ENCODE measurements around the gene USP40.
A peak's percentile ranks its signal among the peaks of the same experiment; 100 is the strongest.

Gene USP40

GRCh38 chr2:233436691-233437438 lies 129.7 kb downstream of the USP40 start:
- no peak overlapping the region for H3K4me3 ChIP-seq (ENCODE audit: low read depth, low read length)
- DNase-seq (ENCODE audit: low read depth): peak; percentile 37
- TF ChIP-seq, protein P1, sequence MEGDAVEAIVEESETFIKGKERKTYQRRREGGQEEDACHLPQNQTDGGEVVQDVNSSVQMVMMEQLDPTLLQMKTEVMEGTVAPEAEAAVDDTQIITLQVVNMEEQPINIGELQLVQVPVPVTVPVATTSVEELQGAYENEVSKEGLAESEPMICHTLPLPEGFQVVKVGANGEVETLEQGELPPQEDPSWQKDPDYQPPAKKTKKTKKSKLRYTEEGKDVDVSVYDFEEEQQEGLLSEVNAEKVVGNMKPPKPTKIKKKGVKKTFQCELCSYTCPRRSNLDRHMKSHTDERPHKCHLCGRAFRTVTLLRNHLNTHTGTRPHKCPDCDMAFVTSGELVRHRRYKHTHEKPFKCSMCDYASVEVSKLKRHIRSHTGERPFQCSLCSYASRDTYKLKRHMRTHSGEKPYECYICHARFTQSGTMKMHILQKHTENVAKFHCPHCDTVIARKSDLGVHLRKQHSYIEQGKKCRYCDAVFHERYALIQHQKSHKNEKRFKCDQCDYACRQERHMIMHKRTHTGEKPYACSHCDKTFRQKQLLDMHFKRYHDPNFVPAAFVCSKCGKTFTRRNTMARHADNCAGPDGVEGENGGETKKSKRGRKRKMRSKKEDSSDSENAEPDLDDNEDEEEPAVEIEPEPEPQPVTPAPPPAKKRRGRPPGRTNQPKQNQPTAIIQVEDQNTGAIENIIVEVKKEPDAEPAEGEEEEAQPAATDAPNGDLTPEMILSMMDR (IDR thresholded peaks at IDR 0.05; ENCODE audit: insufficient read depth, low read depth, low read length, missing control alignments): no peak

- TF ChIP-seq, protein P1 (IDR thresholded peaks at IDR 0.05; ENCODE audit: insufficient read depth, low read depth, low read length, missing control alignments): no peak
- no peak for DNase-seq (ENCODE audit: low read depth)
- H3K4me3 ChIP-seq (ENCODE audit: low read depth, low read length): no peak overlapping the region
These were observed 130.4 kb downstream of the USP40 start for GRCh38 chr2:233436191-233436581.

- TF ChIP-seq, protein P1 (IDR thresholded peaks at IDR 0.05; ENCODE audit: insufficient read depth, low read depth, low read length, missing control alignments): no peak
These were observed 131.0 kb downstream of the USP40 start for GRCh38 chr2:233435436-233436190.

GRCh38 chr2:233434666-233435330 lies 131.8 kb downstream of the USP40 start:
- no peak for DNase-seq (ENCODE audit: low read depth)
- no peak overlapping the region for H3K4me3 ChIP-seq (ENCODE audit: low read depth, low read length)
- TF ChIP-seq, protein P1 (IDR thresholded peaks at IDR 0.05; ENCODE audit: insufficient read depth, low read depth, low read length, missing control alignments): no peak

More at GRCh38 chr2:233435436-233436190, 131.0 kb downstream of the USP40 start:
- no peak for DNase-seq (ENCODE audit: low read depth)
- H3K4me3 ChIP-seq (ENCODE audit: low read depth, low read length): no peak overlapping the region

DNA sequence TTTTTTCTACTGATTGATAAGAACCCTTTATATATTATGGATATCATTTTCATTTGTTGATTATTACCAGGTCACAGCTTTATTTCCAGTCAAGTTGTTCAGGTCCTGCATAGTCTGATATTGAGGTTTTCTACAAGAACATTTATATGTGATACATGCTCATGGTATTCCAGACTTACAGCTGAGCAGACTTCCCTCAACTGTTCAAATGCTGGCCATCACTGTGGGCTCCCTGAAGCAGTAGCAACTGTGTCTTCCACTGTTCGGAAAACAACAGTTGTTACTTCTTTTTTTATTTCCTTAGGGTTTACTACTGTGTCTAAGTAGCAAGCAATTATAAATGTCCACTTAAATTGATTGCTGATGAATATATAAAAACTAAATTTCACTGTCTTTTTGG lies 132.8 kb downstream of the USP40 start:
- no peak overlapping the region for H3K4me3 ChIP-seq (ENCODE audit: low read depth, low read length)
- no peak for DNase-seq (ENCODE audit: low read depth)
- TF ChIP-seq, protein P1 (IDR thresholded peaks at IDR 0.05; ENCODE audit: insufficient read depth, low read depth, low read length, missing control alignments): no peak

GRCh38 chr2:233433029-233433428 lies 133.6 kb downstream of the USP40 start:
- DNase-seq (ENCODE audit: low read depth): no peak
- TF ChIP-seq, protein P1 (IDR thresholded peaks at IDR 0.05; ENCODE audit: insufficient read depth, low read depth, low read length, missing control alignments): no peak
- no peak overlapping the region for H3K4me3 ChIP-seq (ENCODE audit: low read depth, low read length)
